Chondrocyte (in vitro differentiated cells): ENCODE data around the gene SPTBN2. TPM values are rescaled to one million over a fixed set of nuclear protein-coding genes. Genes with fewer than 3 reads are reported as not detected.
A peak's percentile ranks its signal among the peaks of the same experiment; 100 is the strongest.

ENCODE experiments used
- DNase-seq: peaks from one replicate; pipeline ENCODE4 v3.0.0; 2021; ENCODE audit warnings: mixed read lengths, low spot score
- H3K27ac Mint-ChIP-seq: one replicate; pipeline ENCODE4 v1.8.0; 2021; ENCODE audit warnings: mild to moderate bottlenecking, moderate library complexity, mixed read lengths; ENCODE audit not compliant: unreplicated experiment
- H3K27me3 Mint-ChIP-seq: 2 replicates; pipeline ENCODE4 v1.8.0; 2021; ENCODE audit warnings: low read depth, mixed read lengths
- H3K36me3 Mint-ChIP-seq: 2 replicates; pipeline ENCODE4 v1.8.0; 2021; ENCODE audit warnings: low read depth, mixed read lengths
- H3K4me1 Mint-ChIP-seq: 2 replicates; pipeline ENCODE4 v1.8.0; 2021; ENCODE audit warnings: low read depth, mild to moderate bottlenecking, mixed read lengths
- H3K4me3 Mint-ChIP-seq: one replicate; pipeline ENCODE4 v1.8.0; 2021; ENCODE audit warnings: mild to moderate bottlenecking, moderate library complexity, mixed read lengths; ENCODE audit not compliant: unreplicated experiment
- H3K9me3 Mint-ChIP-seq: 2 replicates; pipeline ENCODE4 v1.8.0; 2021; ENCODE audit warnings: low read depth, mixed read lengths
- long read RNA-seq: library from polyadenylated mRNA; stranded (forward); transcript quantifications from one replicate; pipeline ENCODE4 v2.0.0, GENCODE V29; 2021
- total RNA-seq: library from RNA; stranded (reverse); gene quantifications from 3 replicates; pipeline ENCODE4 v1.2.1, GENCODE V29; 2021
- TF ChIP-seq, protein P1 (sequence below): fragments of 200-600 bp; sonication (generic); IDR thresholded peaks from 2 replicates; pipeline ENCODE4 v1.5.0; 2021; ENCODE audit warnings: antibody characterized with exemption, mild to moderate bottlenecking, moderate library complexity

The SPTBN2 gene
- total RNA-seq: 13.2 to 18.6 TPM (median 15.7 TPM) in 3 replicates
- long read RNA-seq, partial matches to known transcripts: 5 of 6 reads
- long read RNA-seq, other reads (novel, unspliced or antisense): 1 of 6 reads

DNA sequence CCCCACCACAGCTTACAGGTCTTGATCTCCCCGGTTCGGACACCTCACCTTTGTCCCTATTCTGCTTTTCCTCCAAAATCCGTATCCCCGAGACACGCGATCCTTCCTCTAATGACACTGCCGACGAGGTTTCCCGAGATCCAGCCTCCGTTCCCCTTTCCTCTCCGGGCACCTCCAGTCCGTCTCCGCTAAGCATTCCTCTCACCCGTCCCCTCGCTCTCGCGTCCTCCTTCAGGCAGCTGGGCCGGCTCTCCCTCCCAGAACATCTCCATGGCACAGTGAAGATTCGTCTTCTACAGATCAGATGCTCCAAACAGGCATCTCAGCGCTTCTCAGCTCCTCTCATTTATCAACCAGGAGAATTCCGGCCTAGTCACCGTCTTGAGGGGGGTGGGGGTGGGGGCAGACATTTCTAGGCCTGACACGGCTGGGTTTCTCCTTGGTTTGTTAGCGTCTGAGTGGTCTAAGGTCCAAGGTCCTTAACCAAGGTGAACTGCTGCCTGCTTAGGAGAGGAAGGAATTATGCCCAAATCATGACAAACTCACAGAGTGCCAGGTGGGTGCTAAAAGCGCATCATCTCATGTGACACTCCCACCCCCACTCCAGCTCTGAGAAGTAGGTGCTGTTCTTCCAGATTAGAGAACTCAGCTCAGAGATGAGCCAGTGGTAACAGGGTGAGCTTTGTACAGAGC is at the start of gene SPTBN2:
Gene SPTBN2 (minus strand): TSS at position 524 of the 693 bp plus-strand sequence. CDS start 7,976 bp downstream, outside the sequence.
- peaks cover 27% of the 10 kb centered on the region for H3K4me1 Mint-ChIP-seq
- peak within 1 kb of the TSS; percentile 84 for H3K4me3 Mint-ChIP-seq
- peak within 1 kb of the TSS; percentile 75 for H3K27ac Mint-ChIP-seq
- H3K27me3 Mint-ChIP-seq: peaks cover 11% of the 10 kb centered on the region
- DNase-seq: no peak
- no peaks in the 10 kb centered on the region for H3K9me3 Mint-ChIP-seq
- no peaks in the 10 kb centered on the region for H3K36me3 Mint-ChIP-seq
- TF ChIP-seq, protein P1, sequence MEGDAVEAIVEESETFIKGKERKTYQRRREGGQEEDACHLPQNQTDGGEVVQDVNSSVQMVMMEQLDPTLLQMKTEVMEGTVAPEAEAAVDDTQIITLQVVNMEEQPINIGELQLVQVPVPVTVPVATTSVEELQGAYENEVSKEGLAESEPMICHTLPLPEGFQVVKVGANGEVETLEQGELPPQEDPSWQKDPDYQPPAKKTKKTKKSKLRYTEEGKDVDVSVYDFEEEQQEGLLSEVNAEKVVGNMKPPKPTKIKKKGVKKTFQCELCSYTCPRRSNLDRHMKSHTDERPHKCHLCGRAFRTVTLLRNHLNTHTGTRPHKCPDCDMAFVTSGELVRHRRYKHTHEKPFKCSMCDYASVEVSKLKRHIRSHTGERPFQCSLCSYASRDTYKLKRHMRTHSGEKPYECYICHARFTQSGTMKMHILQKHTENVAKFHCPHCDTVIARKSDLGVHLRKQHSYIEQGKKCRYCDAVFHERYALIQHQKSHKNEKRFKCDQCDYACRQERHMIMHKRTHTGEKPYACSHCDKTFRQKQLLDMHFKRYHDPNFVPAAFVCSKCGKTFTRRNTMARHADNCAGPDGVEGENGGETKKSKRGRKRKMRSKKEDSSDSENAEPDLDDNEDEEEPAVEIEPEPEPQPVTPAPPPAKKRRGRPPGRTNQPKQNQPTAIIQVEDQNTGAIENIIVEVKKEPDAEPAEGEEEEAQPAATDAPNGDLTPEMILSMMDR: no peak

DNA sequence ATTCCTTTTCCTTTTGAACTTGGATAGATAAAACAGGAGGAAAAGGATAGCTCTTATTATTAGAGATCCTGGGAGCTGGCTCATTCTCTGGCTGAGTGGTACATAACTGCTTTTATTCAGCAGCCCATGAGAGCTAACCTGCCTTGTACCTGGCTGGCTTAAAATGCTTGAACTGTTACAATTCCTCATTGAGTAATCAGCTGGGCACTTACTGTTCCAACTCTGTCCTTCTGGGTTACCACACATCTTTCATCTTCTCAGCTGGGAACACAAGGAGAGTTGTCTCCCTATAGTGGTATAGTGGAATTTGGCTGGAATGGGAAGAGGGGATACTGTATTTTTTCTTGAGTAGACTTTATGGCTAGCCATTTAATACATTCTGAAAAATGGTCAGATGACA is 39.8 kb upstream of the SPTBN2 start:
- no peaks in the 10 kb centered on the region for H3K27me3 Mint-ChIP-seq
- H3K27ac Mint-ChIP-seq: peak overlapping the region; percentile 94

DNA sequence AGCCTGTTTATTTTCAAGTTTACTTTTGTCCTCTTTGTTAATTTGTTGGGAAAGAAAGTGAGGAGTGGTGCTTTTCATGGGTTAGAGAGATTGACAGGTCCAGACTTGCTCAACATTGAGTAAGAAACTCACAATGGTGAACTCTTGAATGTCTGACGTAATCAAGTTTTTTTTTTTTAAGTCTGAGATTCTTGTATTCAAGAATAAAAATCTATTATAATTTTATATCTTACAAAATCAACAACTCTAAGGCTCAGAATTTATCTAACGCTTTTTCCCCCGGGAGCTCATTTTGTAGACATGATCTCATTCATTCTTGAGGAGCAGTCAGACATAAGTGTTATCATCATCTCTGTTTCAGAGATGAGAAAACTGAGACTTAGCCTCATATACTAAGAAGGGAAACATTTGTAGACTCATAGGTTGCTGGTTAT is 39.1 kb upstream of the SPTBN2 start:
- Mint-ChIP-seq H3K27me3 (no peaks in the 10 kb centered on the region), H3K9me3 (no peaks in the 10 kb centered on the region), H3K4me3 (no peak overlapping the region), H3K36me3 (peaks cover 1% of the 10 kb centered on the region), H3K27ac (peak overlapping the region; percentile 94), H3K4me1 (peaks cover 31% of the 10 kb centered on the region)
- no peak for DNase-seq
- TF ChIP-seq, protein P1: no peak

More for the DNA sequence above, 39.8 kb upstream of the SPTBN2 start:
- Mint-ChIP-seq H3K36me3 (peaks cover 4% of the 10 kb centered on the region), H3K4me3 (no peak overlapping the region), H3K4me1 (peaks cover 31% of the 10 kb centered on the region), H3K9me3 (no peaks in the 10 kb centered on the region)
- TF ChIP-seq, protein P1: no peak
- no peak for DNase-seq

DNA sequence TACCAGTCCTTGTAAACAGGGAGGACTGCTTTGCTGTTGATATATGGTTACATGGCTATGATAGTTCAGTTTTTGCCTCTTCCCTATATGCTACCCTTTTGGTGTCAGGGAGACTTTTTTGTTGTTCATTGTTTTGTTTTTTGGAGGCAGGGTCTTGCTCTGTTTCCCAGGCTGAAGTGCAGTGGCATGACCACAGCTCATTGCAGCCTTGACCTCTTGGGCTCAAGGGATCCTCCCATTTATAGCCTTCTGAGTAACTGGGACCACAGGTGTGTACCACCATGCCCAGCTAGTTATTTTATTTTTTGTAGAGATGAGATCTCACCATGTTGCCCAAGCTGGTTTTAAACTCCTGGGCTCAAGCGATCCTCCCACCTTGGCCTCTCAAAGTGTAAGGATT is 38.6 kb upstream of the SPTBN2 start:
- H3K4me3 Mint-ChIP-seq: no peak overlapping the region
- H3K9me3 Mint-ChIP-seq: no peaks in the 10 kb centered on the region
- H3K4me1 Mint-ChIP-seq: peaks cover 31% of the 10 kb centered on the region
- peaks cover 1% of the 10 kb centered on the region for H3K36me3 Mint-ChIP-seq
- H3K27me3 Mint-ChIP-seq: no peaks in the 10 kb centered on the region
- TF ChIP-seq, protein P1: no peak
- DNase-seq: no peak
- peak overlapping the region; percentile 94 for H3K27ac Mint-ChIP-seq

DNA sequence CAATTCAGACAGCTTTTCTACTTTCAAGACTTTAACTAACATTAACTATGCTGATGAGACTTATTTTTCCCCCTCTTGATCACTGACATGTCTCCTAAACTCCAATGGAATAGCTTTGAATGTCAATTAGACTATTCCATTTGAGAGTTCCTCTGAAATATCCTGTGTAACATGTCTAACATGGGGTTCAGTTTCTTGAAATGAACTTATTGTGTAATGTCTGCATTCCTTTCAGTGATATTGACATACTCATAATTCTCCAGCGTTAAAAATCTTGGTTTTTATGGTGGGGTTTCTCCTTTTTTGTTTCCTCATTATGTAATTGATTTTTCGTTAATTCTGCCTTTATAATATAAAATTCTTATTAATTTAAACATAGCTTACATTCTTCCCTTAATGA is 37.7 kb upstream of the SPTBN2 start:
- no peak overlapping the region for H3K4me3 Mint-ChIP-seq
- peak overlapping the region; percentile 34 for H3K27ac Mint-ChIP-seq
- H3K36me3 Mint-ChIP-seq: peaks cover 4% of the 10 kb centered on the region

More for the DNA sequence above, 37.7 kb upstream of the SPTBN2 start:
- DNase-seq: no peak
- H3K9me3 Mint-ChIP-seq: no peaks in the 10 kb centered on the region
- H3K27me3 Mint-ChIP-seq: no peaks in the 10 kb centered on the region
- H3K4me1 Mint-ChIP-seq: peaks cover 31% of the 10 kb centered on the region
- TF ChIP-seq, protein P1: no peak
